GM12878 (cell line): ENCODE results near the gene ZNF613.

ENCODE experiments used
- BRCA1 ChIP-seq: IDR thresholded peaks from 2 replicates; pipeline ENCODE4 v1.6.1; 2011; ENCODE audit warnings: low read depth, low read length, improper control_type of control experiment
- CHD1 ChIP-seq: IDR thresholded peaks from 2 replicates; pipeline ENCODE4 v1.6.1; 2012; ENCODE audit warnings: low read depth, low read length, improper control_type of control experiment
- CTCF ChIP-seq, 3 experiments: IDR thresholded peaks in 2 of 3; conservative IDR thresholded peaks in 1 of 3; 2 replicates each; pipeline ENCODE4 v1.5.1; 2011; ENCODE audit warnings: low read depth in 3 of 3, low read length in 3 of 3, mild to moderate bottlenecking in 3 of 3, control low read depth in 2 of 3, moderate library complexity in 2 of 3, inconsistent platforms in 1 of 3, mixed read lengths in 1 of 3; ENCODE audit not compliant: control insufficient read depth in 2 of 3, insufficient read depth in 1 of 3; ENCODE audit errors: extremely low read depth in 1 of 3
- FOS ChIP-seq: IDR thresholded peaks from 3 replicates; pipeline ENCODE4 v1.6.1; 2011; ENCODE audit warnings: borderline replicate concordance; ENCODE audit not compliant: insufficient read length; ENCODE audit errors: extremely low read depth
- FOXM1 ChIP-seq: IDR thresholded peaks from 2 replicates; pipeline ENCODE4 v1.6.1; 2012; ENCODE audit warnings: low read depth, mild to moderate bottlenecking, inconsistent platforms, low read length, moderate library complexity
- POLR2A ChIP-seq: IDR thresholded peaks from 2 replicates; pipeline ENCODE4 v1.6.1; 2011; ENCODE audit warnings: low read depth, mild to moderate bottlenecking, low read length
- RAD21 ChIP-seq: IDR thresholded peaks from 2 replicates; pipeline ENCODE4 v1.6.1; 2011; ENCODE audit warnings: mild to moderate bottlenecking, low read depth, low read length, moderate library complexity; ENCODE audit not compliant: insufficient read depth
- RCOR1 ChIP-seq: conservative IDR thresholded peaks from 2 replicates; pipeline ENCODE4 v1.6.1; 2012; ENCODE audit warnings: low read depth, low read length, improper control_type of control experiment
- REST ChIP-seq: IDR thresholded peaks from 2 replicates; pipeline ENCODE4 v1.6.1; 2012; ENCODE audit warnings: mild to moderate bottlenecking, low read depth, low read length
- RFX5 ChIP-seq: IDR thresholded peaks from 2 replicates; pipeline ENCODE4 v1.6.1; 2011; ENCODE audit warnings: low read depth, low read length, improper control_type of control experiment
- SMC3 ChIP-seq: IDR thresholded peaks from 2 replicates; pipeline ENCODE4 v1.6.1; 2011; ENCODE audit warnings: low read length, improper control_type of control experiment, borderline replicate concordance
- SRF ChIP-seq, 2 experiments: IDR thresholded peaks; 2 replicates each; pipeline ENCODE4 v1.6.1; 2011; ENCODE audit warnings: low read depth in 2 of 2, low read length in 2 of 2, mild to moderate bottlenecking in 1 of 2, moderate library complexity in 1 of 2
- ZNF274 ChIP-seq: IDR thresholded peaks from one replicate; pipeline ENCODE4 v1.8.0; 2011; ENCODE audit not compliant: insufficient read length, insufficient read depth

GRCh38 chr19:51986309-51987291 is 59.3 kb downstream of the ZNF613 start, which contains the start of gene ZNF350:
- TF ChIP-seq FOXM1 (no peak), SMC3 (no peak), RAD21 (no peak), CHD1 (no peak), CTCF (IDR thresholded peaks at IDR 0.05 in 2 of 3, conservative IDR thresholded peaks at IDR 0.05 in 1 of 3; ENCODE audit: control insufficient read depth in 2 of 3, extremely low read depth in 1 of 3, insufficient read depth in 1 of 3, low read depth in 3 of 3, low read length in 3 of 3) (no peak), RFX5 (no peak), ZNF274 (no peak), REST (no peak), POLR2A (peak; percentile 67), RCOR1 (peak; percentile 99), BRCA1 (no peak), SRF (IDR thresholded peaks at IDR 0.05; ENCODE audit: low read depth in 2 of 2, low read length in 2 of 2) (peak in 1 of 2 experiments; percentile 77; a peak in 2 of 4 replicates), FOS (no peak)
